Thyroid gland (tissue), 4 donors: ENCODE measurements around the gene UBE2D2.

Experiments used
- CTCF ChIP-seq, 6 experiments: fragments of 200-600 bp in 3 of 6; fragments of 450-650 bp in 3 of 6; sonication (generic) in 3 of 6; IDR thresholded peaks; one replicate each; pipeline ENCODE4 v1.5.1; 2016 to 2019; ENCODE audit warnings: antibody characterized with exemption in 6 of 6, mild to moderate bottlenecking in 2 of 6, inconsistent platforms in 1 of 6, moderate library complexity in 1 of 6
- POLR2A ChIP-seq, 2 donors: fragments of 450-650 bp; IDR thresholded peaks; one replicate each; pipeline ENCODE4 v1.6.1; 2017; ENCODE audit warnings: antibody characterized with exemption in 2 of 2, mild to moderate bottlenecking in 2 of 2, moderate library complexity in 1 of 2

- TF ChIP-seq CTCF (IDR thresholded peaks at IDR 0.05) (no peak), POLR2A (IDR thresholded peaks at IDR 0.05) (peak; percentile 80 to 81)
Observed at GRCh38 chr5:139560752-139561654, at the start of gene UBE2D2.
